Measurements from ENCODE around the gene DIAPH2. TPM values are rescaled to one million over a fixed set of nuclear protein-coding genes. Genes with fewer than 3 reads are reported as not detected.

The DIAPH2 gene
- total RNA-seq, 1 donor from 2014 or later: 34.2 TPM

DNA sequence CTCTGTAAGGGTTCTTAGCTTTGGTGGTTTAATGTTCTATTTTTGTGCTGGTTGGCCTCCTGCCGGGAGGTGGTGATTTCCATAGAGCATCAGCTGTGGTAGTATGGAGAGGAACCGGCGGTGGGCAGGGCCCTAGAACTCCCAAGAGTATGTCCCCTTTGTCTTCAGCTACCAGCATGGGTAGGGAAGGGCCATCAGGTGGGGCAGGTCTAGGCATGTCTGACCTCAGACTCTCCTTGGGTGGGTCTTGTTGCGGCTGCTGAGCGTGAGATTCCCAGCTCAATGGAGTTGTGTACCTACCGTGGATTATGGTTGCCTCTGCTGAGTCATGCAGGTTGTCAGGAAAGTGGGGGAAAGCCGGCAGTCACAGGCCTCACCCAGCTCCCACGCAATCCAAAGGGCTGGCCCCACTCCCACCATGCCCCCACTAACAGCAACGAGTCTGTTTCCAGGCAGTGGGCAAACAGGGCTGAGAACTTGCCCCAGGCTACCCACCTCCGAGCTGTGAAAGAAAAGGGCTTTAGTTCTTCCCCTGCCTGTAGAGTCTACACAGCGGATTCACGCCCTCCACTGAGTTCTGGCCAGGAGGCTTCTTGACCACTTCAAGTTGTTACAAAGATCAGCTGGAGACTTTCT, 434.9 kb downstream of the DIAPH2 start:
- no peak for ATAC-seq
- Histone ChIP-seq H3K9me3 (no peaks in the 10 kb centered on the region), H3K4me1 (no peaks in the 10 kb centered on the region), H3K36me3 (no peaks in the 10 kb centered on the region), H3K4me3 (no peak overlapping the region), H3K27me3 (ENCODE audit: low read depth) (no peaks in the 10 kb centered on the region), H3K27ac (no peak overlapping the region)
- no peak for TF ChIP-seq CTCF (IDR thresholded peaks at IDR 0.05)
- intact Hi-C loops (cut with DNase I): no loop called here
- DNase-seq: no peak

GRCh38 chrX:97123001-97123400, 438.4 kb downstream of the DIAPH2 start:
- H3K9me3 ChIP-seq: no peaks in the 10 kb centered on the region
- H3K4me1 ChIP-seq: no peaks in the 10 kb centered on the region
- intact Hi-C loops (cut with DNase I): no loop called here
- ATAC-seq (no peak), DNase-seq (no peak)
- H3K27me3 ChIP-seq (ENCODE audit: low read depth): no peaks in the 10 kb centered on the region
- no peak overlapping the region for H3K4me3 ChIP-seq
- TF ChIP-seq CTCF (IDR thresholded peaks at IDR 0.05): no peak
- H3K36me3 ChIP-seq: no peaks in the 10 kb centered on the region
- no peak overlapping the region for H3K27ac ChIP-seq

GRCh38 chrX:97126020-97126419, 441.4 kb downstream of the DIAPH2 start:
- TF ChIP-seq CTCF (IDR thresholded peaks at IDR 0.05): no peak
- Histone ChIP-seq H3K9me3 (no peaks in the 10 kb centered on the region), H3K4me3 (no peak overlapping the region), H3K27ac (no peak overlapping the region), H3K4me1 (no peaks in the 10 kb centered on the region), H3K27me3 (ENCODE audit: low read depth) (no peaks in the 10 kb centered on the region), H3K36me3 (no peaks in the 10 kb centered on the region)
- no peak for DNase-seq
- intact Hi-C loops (cut with DNase I): no loop called here
- no peak for ATAC-seq

GRCh38 chrX:97132664-97133415, 448.2 kb downstream of the DIAPH2 start:
- intact Hi-C loops (cut with DNase I): no loop called here
- Histone ChIP-seq H3K36me3 (no peaks in the 10 kb centered on the region), H3K27ac (no peak overlapping the region), H3K4me1 (no peaks in the 10 kb centered on the region), H3K4me3 (no peak overlapping the region), H3K9me3 (no peaks in the 10 kb centered on the region), H3K27me3 (ENCODE audit: low read depth) (no peaks in the 10 kb centered on the region)
- TF ChIP-seq CTCF (IDR thresholded peaks at IDR 0.05): no peak
- DNase-seq: no peak
- no peak for ATAC-seq

GRCh38 chrX:97145934-97146333, 461.3 kb downstream of the DIAPH2 start:
- Histone ChIP-seq H3K36me3 (no peaks in the 10 kb centered on the region), H3K4me1 (no peaks in the 10 kb centered on the region), H3K9me3 (no peaks in the 10 kb centered on the region), H3K27ac (no peak overlapping the region), H3K4me3 (no peak overlapping the region), H3K27me3 (ENCODE audit: low read depth) (no peaks in the 10 kb centered on the region)
- no peak for TF ChIP-seq CTCF (IDR thresholded peaks at IDR 0.05)
- no peak for DNase-seq
- intact Hi-C loops (cut with DNase I): no loop called here
- ATAC-seq: no peak

Measured in lower lobe of right lung (tissue), 2 donors.